Type B pancreatic cell (in vitro differentiated cells): ENCODE measurements around the gene SND1. TPM values are rescaled to one million over a fixed set of nuclear protein-coding genes. Genes with fewer than 3 reads are reported as not detected.

Experiments
- DNase-seq: peaks from one replicate; pipeline ENCODE4 v3.0.0; 2021; ENCODE audit warnings: mixed read lengths; ENCODE audit not compliant: unreplicated experiment; ENCODE audit errors: extremely low spot score
- H3K27ac Mint-ChIP-seq: 2 replicates; pipeline ENCODE4 v1.8.0; 2021; ENCODE audit warnings: mild to moderate bottlenecking, mixed read lengths
- H3K27me3 Mint-ChIP-seq: 2 replicates; pipeline ENCODE4 v1.8.0; 2021; ENCODE audit warnings: mixed read lengths
- H3K36me3 Mint-ChIP-seq: 2 replicates; pipeline ENCODE4 v1.8.0; 2021; ENCODE audit warnings: mixed read lengths
- H3K4me1 Mint-ChIP-seq: one replicate; pipeline ENCODE4 v1.8.0; 2021; ENCODE audit warnings: mixed read lengths; ENCODE audit not compliant: unreplicated experiment
- H3K4me3 Mint-ChIP-seq: 2 replicates; pipeline ENCODE4 v1.8.0; 2021; ENCODE audit warnings: mild to moderate bottlenecking, mixed read lengths
- H3K9me3 Mint-ChIP-seq: 2 replicates; pipeline ENCODE4 v1.8.0; 2021; ENCODE audit warnings: mixed read lengths
- CTCF ChIP-seq: fragments of 200-600 bp; sonication (generic); conservative IDR thresholded peaks from 2 replicates; pipeline ENCODE4 v1.5.0; 2021; ENCODE audit warnings: antibody characterized with exemption, mild to moderate bottlenecking
- total RNA-seq: library from RNA; stranded (reverse); gene quantifications from 2 replicates; pipeline ENCODE4 v1.2.1, GENCODE V29; 2021; ENCODE audit warnings: low replicate concordance

SND1 gene
- total RNA-seq, 1 donor from 2014 or later, result 199 TPM

GRCh38 chr7:127932496-127932895 is 280.5 kb downstream of the SND1 start:
- TF ChIP-seq CTCF, result no peak
- Mint-ChIP-seq H3K4me1 (peaks cover 3% of the 10 kb centered on the region), H3K9me3 (no peaks in the 10 kb centered on the region), H3K27me3 (no peaks in the 10 kb centered on the region), H3K4me3 (no peak overlapping the region), H3K36me3 (peaks cover 35% of the 10 kb centered on the region), H3K27ac (no peak overlapping the region)
- DNase-seq, result no peak

GRCh38 chr7:127933146-127933545 is 281.2 kb downstream of the SND1 start:
- DNase-seq, result no peak
- H3K27me3 Mint-ChIP-seq, result no peaks in the 10 kb centered on the region
- H3K4me3 Mint-ChIP-seq, result no peak overlapping the region
- no peak overlapping the region for H3K27ac Mint-ChIP-seq
- TF ChIP-seq CTCF, result no peak
- H3K4me1 Mint-ChIP-seq, result peaks cover 2% of the 10 kb centered on the region
- peaks cover 36% of the 10 kb centered on the region for H3K36me3 Mint-ChIP-seq
- H3K9me3 Mint-ChIP-seq, result no peaks in the 10 kb centered on the region

GRCh38 chr7:127934711-127935110 is 282.7 kb downstream of the SND1 start:
- Mint-ChIP-seq H3K4me1 (peaks cover 9% of the 10 kb centered on the region), H3K4me3 (no peak overlapping the region), H3K36me3 (peaks cover 33% of the 10 kb centered on the region), H3K27ac (no peak overlapping the region), H3K9me3 (no peaks in the 10 kb centered on the region), H3K27me3 (no peaks in the 10 kb centered on the region)
- no peak for DNase-seq
- TF ChIP-seq CTCF, result no peak

GRCh38 chr7:127935847-127936376 is 283.9 kb downstream of the SND1 start:
- H3K9me3 Mint-ChIP-seq, result no peaks in the 10 kb centered on the region
- no peak overlapping the region for H3K27ac Mint-ChIP-seq
- peaks cover 18% of the 10 kb centered on the region for H3K4me1 Mint-ChIP-seq
- TF ChIP-seq CTCF, result no peak
- no peak overlapping the region for H3K4me3 Mint-ChIP-seq
- no peak for DNase-seq
- H3K36me3 Mint-ChIP-seq, result peaks cover 24% of the 10 kb centered on the region
- H3K27me3 Mint-ChIP-seq, result no peaks in the 10 kb centered on the region

GRCh38 chr7:127937066-127937680 is 285.2 kb downstream of the SND1 start:
- Mint-ChIP-seq H3K27me3 (no peaks in the 10 kb centered on the region), H3K36me3 (peaks cover 16% of the 10 kb centered on the region), H3K27ac (no peak overlapping the region), H3K9me3 (no peaks in the 10 kb centered on the region), H3K4me3 (no peak overlapping the region), H3K4me1 (peaks cover 26% of the 10 kb centered on the region)
- no peak for TF ChIP-seq CTCF
- no peak for DNase-seq
